ENCODE results near the gene KRT4.

DNA sequence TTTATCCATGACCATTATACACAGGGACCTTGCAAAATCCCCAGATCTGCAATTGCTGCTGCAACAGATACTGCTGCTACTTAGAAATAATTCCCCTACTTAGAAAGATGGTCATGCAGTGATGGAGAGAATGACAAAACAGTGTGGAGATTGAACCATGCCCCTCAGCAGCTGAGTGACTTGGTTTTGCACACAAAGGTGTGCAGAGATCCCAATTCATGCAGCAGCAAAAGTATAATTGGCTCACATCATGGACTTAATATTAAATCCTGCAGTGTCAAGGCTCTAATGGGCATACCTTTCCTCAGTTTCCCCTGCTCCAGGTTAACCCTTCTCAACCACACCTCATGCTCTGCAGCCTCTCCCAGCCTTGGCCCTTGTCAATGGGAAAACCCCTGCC is 37.9 kb upstream of the KRT4 start:
- TF ChIP-seq, protein P1, sequence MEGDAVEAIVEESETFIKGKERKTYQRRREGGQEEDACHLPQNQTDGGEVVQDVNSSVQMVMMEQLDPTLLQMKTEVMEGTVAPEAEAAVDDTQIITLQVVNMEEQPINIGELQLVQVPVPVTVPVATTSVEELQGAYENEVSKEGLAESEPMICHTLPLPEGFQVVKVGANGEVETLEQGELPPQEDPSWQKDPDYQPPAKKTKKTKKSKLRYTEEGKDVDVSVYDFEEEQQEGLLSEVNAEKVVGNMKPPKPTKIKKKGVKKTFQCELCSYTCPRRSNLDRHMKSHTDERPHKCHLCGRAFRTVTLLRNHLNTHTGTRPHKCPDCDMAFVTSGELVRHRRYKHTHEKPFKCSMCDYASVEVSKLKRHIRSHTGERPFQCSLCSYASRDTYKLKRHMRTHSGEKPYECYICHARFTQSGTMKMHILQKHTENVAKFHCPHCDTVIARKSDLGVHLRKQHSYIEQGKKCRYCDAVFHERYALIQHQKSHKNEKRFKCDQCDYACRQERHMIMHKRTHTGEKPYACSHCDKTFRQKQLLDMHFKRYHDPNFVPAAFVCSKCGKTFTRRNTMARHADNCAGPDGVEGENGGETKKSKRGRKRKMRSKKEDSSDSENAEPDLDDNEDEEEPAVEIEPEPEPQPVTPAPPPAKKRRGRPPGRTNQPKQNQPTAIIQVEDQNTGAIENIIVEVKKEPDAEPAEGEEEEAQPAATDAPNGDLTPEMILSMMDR (IDR thresholded peaks at IDR 0.05) = no peak
- TF ChIP-seq POLR2A (IDR thresholded peaks at IDR 0.05) = no peak
